ENCODE measurements around the gene CCDC12.
A peak's percentile ranks its signal among the peaks of the same experiment; 100 is the strongest.

Gene CCDC12

DNA sequence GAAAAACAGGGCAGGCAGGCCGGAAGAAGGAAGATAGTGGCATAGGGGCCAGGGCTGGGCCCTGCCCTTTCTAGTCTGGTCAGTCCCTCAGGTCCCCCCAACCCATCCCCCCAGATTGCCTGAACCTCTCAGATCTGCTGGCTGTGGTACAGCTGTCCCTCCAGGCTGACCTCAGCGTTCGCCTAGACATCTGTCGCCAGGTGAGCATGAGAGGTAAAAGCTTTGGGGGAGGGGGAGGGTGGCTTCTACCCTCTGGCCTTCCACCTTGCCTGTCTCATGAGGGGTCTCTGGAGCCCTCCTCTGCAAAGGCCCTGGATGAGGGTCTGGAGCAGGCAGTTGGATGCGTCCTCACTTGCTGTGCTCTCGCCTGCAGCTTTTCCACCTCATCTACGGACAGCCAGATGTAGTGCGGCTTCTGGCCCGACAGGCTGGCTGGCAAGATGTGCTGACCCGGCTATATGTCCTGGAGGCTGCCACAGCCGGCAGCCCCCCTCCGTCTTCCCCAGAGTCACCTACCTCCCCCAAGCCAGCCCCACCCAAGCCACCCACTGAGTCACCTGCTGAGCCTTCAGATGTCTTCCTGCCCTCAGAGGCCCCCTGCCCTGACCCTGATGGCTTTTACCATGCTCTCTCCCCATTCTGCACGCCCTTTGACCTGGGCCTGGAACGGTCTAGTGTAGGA is 23.1 kb upstream of the CCDC12 start:
- DNase-seq (ENCODE audit: low read depth): no peak
- H3K4me3 ChIP-seq (ENCODE audit: low read depth, low read length): no peak overlapping the region
- TF ChIP-seq, protein P1, sequence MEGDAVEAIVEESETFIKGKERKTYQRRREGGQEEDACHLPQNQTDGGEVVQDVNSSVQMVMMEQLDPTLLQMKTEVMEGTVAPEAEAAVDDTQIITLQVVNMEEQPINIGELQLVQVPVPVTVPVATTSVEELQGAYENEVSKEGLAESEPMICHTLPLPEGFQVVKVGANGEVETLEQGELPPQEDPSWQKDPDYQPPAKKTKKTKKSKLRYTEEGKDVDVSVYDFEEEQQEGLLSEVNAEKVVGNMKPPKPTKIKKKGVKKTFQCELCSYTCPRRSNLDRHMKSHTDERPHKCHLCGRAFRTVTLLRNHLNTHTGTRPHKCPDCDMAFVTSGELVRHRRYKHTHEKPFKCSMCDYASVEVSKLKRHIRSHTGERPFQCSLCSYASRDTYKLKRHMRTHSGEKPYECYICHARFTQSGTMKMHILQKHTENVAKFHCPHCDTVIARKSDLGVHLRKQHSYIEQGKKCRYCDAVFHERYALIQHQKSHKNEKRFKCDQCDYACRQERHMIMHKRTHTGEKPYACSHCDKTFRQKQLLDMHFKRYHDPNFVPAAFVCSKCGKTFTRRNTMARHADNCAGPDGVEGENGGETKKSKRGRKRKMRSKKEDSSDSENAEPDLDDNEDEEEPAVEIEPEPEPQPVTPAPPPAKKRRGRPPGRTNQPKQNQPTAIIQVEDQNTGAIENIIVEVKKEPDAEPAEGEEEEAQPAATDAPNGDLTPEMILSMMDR (conservative IDR thresholded peaks at IDR 0.05; ENCODE audit: low read depth, low read length): no peak

DNA sequence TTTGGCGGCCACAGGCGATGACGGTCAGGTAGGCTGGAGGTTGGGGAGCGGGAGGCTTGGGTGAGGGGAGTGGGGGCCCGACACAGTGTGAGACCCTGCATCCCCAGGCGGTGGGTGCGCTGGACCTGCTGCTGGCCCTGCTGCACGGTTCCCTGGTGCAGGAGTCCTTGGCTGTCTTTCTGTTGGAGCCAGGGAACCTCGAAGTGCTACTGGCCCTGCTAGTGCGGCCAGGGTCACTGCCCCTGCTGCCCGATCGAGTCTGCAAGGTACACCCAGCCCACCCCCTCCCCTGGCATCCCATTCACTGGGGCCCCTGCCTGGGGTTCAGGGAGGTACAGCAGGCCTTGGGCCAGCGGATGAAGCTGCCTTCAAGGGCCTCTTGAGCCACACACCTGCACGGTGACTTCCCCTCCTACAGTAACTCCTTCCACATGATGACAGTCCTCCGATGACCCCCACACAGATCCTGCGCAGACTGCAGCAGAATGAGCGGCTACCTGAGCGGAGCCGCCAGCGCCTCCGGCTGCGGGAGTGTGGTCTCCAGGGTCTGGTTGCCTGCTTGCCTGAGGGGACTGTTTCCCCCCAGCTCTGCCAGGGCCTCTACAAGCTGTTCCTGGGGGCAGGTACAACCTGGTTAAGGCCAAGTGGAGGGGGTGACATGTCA is 22.4 kb upstream of the CCDC12 start:
- TF ChIP-seq, protein P1 (conservative IDR thresholded peaks at IDR 0.05; ENCODE audit: low read depth, low read length): no peak
- H3K4me3 ChIP-seq (ENCODE audit: low read depth, low read length): no peak overlapping the region
- no peak for DNase-seq (ENCODE audit: low read depth)

DNA sequence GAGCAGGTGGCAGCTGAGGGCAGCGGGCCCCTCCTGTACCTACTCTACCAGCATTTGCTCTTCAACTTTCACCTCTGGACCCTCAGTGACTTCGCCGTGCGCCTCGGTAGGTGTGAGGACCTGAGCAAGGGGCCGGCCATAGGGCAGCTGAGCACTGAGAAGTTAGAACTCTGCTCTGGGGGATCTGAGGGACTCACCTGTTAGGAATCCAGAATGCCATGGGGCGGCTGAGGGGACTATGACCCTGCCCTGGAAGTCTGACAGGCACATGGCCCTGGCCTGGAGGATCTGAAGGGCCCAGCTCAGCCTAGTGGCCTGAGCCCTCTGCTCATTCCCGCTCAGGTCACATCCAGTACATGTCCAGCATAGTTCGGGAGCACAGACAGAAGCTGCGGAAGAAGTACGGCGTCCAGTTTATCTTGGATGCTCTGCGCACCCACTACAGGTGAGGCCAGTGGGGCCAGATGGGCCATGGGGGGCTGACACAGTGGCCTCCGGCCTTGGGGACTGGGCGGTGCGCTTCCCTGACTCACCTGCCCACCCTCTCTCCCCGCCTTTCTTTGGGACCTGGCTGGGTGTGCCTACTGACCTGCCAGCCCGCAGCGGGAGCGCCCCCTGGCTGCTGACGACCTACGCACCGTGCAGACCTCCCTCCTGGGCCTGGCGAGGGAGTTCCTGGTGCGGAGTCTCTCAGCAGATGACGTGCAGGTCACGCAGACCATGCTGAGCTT is 21.7 kb upstream of the CCDC12 start:
- peak; percentile 65 for DNase-seq (ENCODE audit: low read depth)
- H3K4me3 ChIP-seq (ENCODE audit: low read depth, low read length): no peak overlapping the region
- TF ChIP-seq, protein P1 (conservative IDR thresholded peaks at IDR 0.05; ENCODE audit: low read depth, low read length): peak; percentile 85

DNA sequence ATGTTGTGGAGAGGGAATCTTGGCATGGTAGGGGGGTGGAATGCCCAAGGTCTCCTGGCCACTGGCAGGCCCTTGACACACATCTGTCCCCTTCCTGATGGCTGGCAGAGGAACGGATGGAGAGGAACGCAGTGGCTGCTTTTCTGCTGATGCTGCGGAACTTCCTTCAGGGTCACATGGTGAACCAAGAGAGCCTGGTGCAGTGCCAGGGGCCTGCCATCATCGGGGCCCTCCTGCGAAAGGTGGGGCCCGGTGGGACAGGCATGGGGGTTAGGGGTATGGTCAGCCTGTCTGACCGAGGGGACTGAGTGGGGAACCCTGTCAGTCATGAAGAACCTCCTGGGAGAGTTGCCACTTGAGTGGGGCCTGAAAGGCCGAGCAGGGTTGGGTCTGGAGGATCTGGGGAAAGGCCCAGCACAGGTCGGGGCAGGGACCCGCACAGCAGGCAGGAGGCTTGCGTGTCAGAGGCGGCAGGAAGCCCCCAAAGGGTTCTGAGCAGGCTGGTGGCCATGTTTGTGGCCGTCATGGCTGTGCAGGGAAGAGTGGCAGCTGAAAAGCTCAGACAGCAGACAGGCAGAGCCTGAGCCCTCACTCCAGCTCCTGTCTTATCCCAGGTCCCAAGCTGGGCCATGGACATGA is 21.0 kb upstream of the CCDC12 start:
- DNase-seq (ENCODE audit: low read depth): no peak
- TF ChIP-seq, protein P1 (conservative IDR thresholded peaks at IDR 0.05; ENCODE audit: low read depth, low read length): no peak
- H3K4me3 ChIP-seq (ENCODE audit: low read depth, low read length): no peak overlapping the region

DNA sequence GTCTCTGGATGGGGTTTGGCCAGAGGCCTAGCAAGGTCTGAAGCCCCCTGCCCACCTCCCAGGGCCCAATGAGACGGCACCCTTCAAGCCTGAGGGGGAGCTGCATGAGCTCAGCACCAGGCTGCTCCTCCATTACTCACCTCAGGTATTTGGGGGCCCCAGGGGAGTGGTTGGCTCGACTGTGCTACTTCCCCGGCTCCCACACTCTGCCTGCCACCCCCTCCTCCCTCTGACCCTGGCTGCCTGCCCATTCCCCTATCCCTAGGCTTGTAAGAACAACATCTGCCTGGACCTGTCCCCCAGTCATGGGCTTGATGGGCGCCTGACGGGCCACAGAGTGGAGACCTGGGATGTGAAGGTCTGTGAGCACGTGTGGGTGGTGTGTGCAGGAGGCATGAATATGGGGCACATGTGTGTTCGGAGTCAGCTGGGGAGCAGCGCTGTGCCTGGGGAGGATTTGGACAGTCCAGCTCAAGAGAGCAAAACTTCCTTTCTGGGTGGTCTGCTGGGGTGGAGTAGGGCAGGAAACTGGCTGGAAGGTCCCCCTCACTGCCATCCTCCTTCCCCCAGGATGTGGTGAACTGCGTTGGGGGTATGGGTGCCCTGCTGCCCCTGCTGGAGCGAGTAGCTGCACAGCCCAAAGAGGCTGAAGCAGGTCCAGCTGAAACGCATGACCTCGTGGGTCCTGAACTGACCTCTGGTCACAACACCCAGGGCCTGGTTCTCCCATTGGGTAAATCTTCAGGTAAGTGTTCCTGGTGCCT is 20.3 kb upstream of the CCDC12 start:
- TF ChIP-seq, protein P1 (conservative IDR thresholded peaks at IDR 0.05; ENCODE audit: low read depth, low read length): no peak
- no peak overlapping the region for H3K4me3 ChIP-seq (ENCODE audit: low read depth, low read length)
- peak; percentile 14 for DNase-seq (ENCODE audit: low read depth)

DNA sequence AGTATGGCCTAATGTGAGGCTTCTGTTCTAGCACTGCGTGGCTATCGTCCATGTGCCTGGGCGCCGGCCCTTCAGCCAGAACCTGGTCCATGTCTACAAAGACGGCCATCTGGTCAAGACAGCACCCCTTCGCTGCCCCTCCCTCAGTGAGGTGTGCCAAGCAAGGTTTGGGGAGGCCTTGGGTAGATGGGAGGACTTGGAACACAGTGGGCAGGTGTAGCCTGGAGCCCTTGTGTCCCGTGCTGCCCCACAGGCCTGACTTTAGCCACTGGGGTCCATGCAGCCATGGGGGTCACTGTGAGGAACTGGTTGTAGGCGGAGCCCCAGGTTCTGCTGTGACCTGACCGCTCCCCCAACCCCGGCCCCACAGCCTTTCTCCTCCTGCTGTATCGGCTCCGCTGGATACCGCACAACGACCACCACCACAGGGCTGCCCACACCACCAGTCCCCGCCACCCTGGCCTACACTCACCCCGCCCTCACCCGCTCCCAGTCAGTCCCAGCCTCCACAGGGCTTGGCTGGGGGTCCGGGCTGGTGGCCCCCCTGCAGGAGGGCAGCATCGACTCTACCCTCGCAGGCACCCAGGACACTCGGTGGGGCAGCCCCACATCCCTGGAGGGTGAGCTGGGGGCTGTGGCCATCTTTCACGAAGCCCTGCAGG is 19.5 kb upstream of the CCDC12 start:
- DNase-seq (ENCODE audit: low read depth): no peak
- TF ChIP-seq, protein P1 (conservative IDR thresholded peaks at IDR 0.05; ENCODE audit: low read depth, low read length): no peak
- H3K4me3 ChIP-seq (ENCODE audit: low read depth, low read length): no peak overlapping the region

Data from choroid plexus epithelial cell (primary cell).